Measurements from ENCODE around the gene LPAR3.

GRCh38 chr1:84795213-84795612 lies 97.8 kb downstream of the LPAR3 start:
- no peak for TF ChIP-seq CTCF (IDR thresholded peaks at IDR 0.05; ENCODE audit: low read depth, low read length, poor library complexity, severe bottlenecking)
- no peak for TF ChIP-seq EZH2phosphoT487 (IDR thresholded peaks at IDR 0.05; ENCODE audit: borderline replicate concordance, low read length)

Data from DOHH2 (cell line).